GM18517 (cell line): ENCODE results near the gene GTPBP1.
A peak's percentile ranks its signal among the peaks of the same experiment; 100 is the strongest.

Experiments used
- ATAC-seq: cut with Tn5 transposase; IDR thresholded peaks from one replicate; pipeline ENCODE4 v1.9.1; 2021; ENCODE audit warnings: mild to moderate bottlenecking, moderate library complexity; ENCODE audit not compliant: unreplicated experiment

The GTPBP1 gene

GRCh38 chr22:38739300-38740055 is 33.7 kb downstream of the GTPBP1 start:
- no peak for ATAC-seq

- no peak for ATAC-seq
Observed at GRCh38 chr22:38740116-38740723, 34.5 kb downstream of the GTPBP1 start.

DNA sequence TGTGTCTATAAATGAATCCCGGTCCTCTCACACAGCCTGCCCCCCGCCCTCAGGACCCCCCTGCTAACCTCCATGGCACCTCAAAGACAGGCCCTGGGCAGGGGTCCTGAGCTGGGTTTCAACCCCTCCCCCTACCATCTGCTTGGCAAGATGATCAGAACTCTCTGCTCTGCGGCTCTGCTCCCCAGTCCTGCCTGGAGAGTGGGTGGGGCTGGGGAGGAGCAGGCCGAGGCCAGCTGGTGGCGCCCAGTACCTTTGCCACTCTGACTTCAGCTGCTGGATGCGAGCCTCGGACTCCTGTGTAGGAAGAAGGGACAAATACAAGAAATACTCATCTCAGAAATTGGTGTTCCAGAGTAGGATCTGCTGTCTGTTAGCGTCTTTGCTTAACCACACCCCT is 35.0 kb downstream of the GTPBP1 start:
- no peak for ATAC-seq

DNA sequence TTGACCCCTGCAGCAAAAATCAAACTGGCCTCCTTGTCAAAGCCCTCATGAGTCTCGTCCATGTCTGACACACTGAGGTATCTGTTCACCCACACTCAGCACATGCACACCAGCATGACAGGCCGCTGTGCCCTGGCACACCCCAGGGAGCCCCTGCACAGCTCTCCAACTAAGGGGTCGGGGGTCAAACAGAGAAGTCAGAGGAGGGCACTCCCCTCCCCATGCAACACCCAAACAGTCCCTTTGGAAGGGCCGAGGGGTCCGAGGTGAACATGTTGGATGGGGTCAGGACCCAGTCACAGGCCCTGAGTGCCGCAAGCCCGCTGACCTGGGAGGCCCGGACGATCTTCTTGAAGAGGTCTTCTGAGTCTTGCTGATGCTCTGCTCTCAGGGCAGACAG is 35.4 kb downstream of the GTPBP1 start:
- no peak for ATAC-seq

GRCh38 chr22:38741576-38741975 is 35.8 kb downstream of the GTPBP1 start:
- no peak for ATAC-seq

DNA sequence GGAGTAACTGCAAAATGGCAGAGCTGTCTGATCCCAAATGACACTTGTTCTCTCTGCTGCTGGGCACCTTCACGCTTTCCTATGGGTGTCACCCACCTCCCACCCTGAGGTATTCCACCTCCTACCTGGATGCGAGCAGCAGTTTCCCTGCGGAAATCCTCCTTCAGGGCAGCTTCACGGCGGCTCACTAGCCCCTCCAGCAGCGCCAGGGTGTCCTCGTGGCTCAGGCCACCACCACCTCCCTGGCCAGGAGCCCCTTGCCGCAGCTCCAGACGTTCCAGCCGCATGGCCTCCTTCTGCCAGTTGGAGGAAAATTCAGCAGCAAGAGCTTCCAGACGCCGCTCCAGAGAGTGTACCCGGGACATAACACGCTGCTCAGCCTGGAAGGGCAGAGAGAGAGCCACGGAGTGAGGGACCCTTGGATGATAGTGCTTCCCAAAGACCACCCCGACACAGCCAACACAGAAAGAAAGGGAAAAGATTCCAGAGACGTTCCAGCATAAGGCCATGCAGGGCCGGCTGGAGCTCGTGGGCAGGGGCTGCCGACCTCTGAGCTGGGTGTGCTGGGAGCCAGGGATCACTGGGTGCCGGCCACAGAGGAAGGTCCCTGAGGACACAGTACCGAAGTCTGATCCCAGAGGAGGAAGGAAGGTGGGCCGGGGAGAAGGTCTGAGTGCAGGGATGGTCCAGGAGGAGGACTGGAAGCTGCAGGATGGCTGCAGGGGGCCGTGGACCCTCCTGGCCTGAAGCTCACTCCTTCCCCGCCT is 36.6 kb downstream of the GTPBP1 start:
- no peak for ATAC-seq

DNA sequence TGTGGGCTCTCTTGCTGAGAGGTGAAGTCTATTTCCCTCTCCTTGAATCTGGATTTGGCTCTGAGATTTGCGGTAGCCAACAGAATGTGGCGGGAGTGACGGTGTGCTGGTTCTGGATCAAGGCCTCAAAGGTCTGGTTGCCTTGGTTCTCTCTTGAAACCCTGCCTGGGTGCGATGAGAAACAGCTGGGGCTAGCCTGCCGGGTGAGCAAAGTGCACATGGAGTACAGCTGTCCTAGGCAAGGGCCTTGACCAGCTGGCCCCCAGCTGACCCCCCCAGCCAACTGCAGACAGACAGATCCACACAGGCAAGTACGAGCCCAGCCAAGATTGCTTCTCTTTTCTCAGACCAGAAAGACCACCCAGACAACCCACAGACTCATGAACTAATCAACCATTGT is 39.2 kb downstream of the GTPBP1 start:
- no peak for ATAC-seq

DNA sequence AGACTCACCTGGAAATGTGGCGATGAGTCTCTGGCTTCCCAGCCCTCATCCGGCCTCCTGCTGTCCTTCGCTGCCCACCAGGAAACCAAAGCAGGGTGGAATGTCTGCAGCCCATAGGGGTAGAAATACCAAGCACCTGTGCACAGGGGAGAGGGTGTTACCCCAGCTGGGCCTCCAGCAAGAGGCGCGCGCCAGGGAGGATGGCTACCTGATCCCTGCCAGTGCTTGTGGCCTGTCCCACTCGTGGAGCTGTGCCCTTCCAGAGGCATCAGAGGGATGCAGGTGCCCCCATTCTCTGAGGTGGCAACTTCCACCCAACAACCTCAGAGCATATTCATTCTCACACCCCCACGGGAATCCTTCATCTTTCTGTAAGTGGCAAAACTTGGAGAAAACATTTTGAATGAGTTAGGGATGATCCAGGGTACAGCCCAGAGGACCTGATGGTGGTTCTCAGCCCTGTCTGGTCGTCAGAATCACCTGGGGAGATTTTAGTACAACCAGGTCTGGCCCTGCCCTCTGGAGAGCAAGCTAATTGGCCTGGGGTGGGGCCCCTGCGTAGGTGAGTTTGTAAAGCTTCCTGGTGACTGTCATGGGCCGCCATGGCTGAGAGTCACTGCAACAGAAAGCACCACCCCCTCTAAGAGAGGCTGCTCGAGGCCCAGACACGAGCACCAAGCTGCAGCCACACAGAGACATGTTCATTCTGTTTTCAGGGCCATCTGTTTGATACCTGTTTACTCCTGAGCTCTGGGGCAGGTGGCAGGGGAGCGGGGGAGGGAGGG is 40.1 kb downstream of the GTPBP1 start:
- ATAC-seq = no peak

GRCh38 chr22:38748487-38749136 is 42.9 kb downstream of the GTPBP1 start:
- no peak for ATAC-seq

DNA sequence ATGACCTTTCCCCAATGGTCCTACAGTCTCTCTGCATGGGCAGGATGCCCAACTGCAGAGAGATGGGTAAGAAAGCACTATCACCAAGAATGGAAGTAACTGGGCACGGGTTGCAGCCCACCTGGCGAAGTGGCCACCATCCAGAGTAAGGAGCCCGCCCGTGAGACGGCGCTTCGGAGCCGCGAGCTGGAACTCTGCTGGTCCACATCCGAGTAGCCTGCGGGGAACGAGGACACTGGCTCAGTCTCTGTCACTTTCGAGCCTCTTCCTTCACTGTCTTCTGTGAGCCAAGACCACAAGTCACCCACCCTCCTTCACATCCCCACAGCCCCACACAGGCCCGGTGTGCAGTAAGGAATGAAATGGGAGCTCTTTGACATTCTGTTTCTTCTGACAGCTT is 44.4 kb downstream of the GTPBP1 start:
- ATAC-seq = no peak

DNA sequence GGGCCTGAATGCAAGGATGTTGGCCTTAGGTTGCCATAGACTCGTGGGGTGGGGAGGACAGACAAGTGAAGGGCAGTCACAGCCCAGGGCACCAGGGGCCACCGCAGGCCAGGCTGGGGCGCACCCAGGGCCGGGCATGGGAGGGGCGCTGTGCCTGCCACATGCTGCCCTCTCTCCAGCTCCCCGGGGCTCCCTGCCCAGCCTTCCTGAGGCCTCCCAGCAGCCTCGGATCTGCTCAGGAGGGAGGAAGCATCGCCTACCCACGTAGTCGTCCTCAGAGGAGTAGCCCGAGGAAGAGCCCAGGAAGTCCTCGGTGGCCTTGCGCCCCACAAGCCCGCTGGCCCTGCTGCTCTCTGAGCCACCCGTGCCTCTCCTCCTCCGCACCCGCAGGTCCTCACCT is 44.9 kb downstream of the GTPBP1 start:
- ATAC-seq = no peak

GRCh38 chr22:38751066-38751421 is 45.3 kb downstream of the GTPBP1 start:
- no peak for ATAC-seq

DNA sequence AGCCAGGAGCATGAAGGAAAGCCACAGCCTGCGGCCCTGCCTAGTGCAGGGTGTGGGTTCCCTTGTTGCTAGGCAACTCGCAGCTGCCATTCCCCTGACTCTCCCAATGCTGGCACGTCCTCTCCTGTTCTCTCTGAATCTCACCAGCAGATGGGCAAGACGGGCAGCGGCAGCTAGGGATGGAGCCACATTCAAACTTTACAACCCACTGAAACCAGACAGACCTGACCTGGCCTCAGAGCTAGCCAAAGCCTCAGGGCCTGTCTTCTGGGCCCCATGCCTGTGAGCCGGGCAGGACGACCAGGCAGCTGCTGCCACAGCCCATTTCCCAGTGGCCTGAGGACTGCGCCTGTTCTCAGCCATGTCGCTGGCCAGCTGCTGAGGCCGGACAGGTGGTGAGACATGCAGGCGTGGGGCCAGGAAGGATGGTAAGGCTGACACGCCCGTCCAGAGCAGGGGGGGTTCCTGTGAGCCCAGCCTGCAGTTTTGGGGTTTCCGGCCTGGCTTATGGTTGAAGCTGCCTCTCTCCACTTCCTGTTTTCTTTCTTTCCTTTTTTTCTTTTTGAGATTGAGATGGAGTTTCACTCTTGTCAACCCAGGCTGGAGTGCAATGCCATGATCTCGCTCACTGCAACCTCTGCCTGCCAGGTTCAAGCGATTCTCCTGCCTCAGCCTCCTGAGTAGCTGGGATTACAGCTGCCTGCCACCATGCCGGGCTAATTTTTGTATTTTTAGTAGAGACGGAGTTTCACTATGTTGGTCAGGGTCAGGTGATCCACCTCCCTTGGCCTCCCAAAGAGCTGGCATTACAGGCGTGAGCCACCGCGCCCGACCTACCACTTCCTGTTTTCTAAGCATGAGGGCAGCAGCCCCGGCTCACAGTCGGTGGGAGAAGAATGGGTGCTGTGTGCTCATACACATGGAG is 45.9 kb downstream of the GTPBP1 start:
- ATAC-seq = no peak

- ATAC-seq = no peak
Observed at GRCh38 chr22:38753948-38754750, 48.4 kb downstream of the GTPBP1 start.

DNA sequence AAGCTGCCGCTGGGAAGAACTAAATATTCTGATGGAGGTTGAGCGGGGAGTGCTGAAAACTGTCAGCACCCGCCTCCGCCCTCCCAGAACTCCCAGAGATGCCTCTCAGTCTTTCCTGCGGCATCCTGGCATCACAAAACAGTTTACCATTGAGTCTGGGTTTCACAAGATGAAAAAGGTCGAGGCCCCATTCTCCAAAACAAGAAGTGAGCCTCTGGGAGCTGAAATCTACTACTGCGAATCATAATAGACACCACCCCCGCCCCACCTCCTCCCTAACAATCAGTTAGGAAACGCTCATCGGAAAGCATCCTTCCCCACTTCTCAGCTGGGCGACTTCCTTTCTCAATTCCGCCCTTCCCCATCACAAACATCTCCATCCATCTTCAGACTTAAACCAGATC is 49.0 kb downstream of the GTPBP1 start:
- no peak for ATAC-seq

- peak; percentile 20 for ATAC-seq
Observed at GRCh38 chr22:38755155-38755910, 49.6 kb downstream of the GTPBP1 start.

- ATAC-seq = peak; percentile 42
Observed at GRCh38 chr22:38755911-38756532, 50.3 kb downstream of the GTPBP1 start, which contains the start of gene SUN2. TSS of gene SUN2 (minus strand) at chr22:38755998. CDS start at chr22:38752628, 3,370 bp downstream.
